GM23248 (cell line): ENCODE data around the gene ATP6V0E2.

ENCODE experiments used
- EZH2 ChIP-seq: fragments of 200-600 bp; sonication (generic); IDR thresholded peaks from 2 replicates; pipeline ENCODE4 v1.6.1; 2018; ENCODE audit warnings: antibody characterized with exemption, mild to moderate bottlenecking; ENCODE audit not compliant: insufficient read depth, poor library complexity, severe bottlenecking
- EZH2phosphoT487 ChIP-seq: fragments of 200-600 bp; sonication (generic); IDR thresholded peaks from 2 replicates; pipeline ENCODE4 v1.6.1; 2018; ENCODE audit warnings: antibody characterized with exemption, moderate library complexity, mild to moderate bottlenecking, low read depth; ENCODE audit not compliant: insufficient read depth

GRCh38 chr7:149862156-149862555, 11.6 kb upstream of the ATP6V0E2 start:
- TF ChIP-seq EZH2 (no peak), EZH2phosphoT487 (no peak)
